Measurements from ENCODE around the gene CRTAC1. TPM values are rescaled to one million over a fixed set of nuclear protein-coding genes. Genes with fewer than 3 reads are reported as not detected.

Gene CRTAC1
- total and polyA plus RNA-seq, 10 of the 15 experiments (the other 5 are each of a cell fraction or from before 2014, with no cell fraction given) = 0.10 TPM; not detected in 9

- ChIA-PET POLR2A (no interaction called here), SMC1A (ENCODE audit: uncharacterized antibody, unreplicated experiment) (no interaction called here)
- FAIRE-seq = no peak
Observed at GRCh38 chr10:97960269-97961056, 70.0 kb downstream of the CRTAC1 start.

More at GRCh38 chr10:97960269-97961056, 70.0 kb downstream of the CRTAC1 start:
- H3K9me3 ChIP-seq (replicated peaks; ENCODE audit: control insufficient read depth, insufficient read depth, low read length) = no peaks in the 10 kb centered on the region
- no peak overlapping the region for H3K4me2 ChIP-seq (ENCODE audit: control insufficient read depth, insufficient read depth)
- no peak overlapping the region for H3K9ac ChIP-seq (ENCODE audit: control insufficient read depth, insufficient read depth, low read length)
- H3K4me1 ChIP-seq (ENCODE audit: control insufficient read depth, insufficient read depth, low read length) = no peaks in the 10 kb centered on the region
- no peak overlapping the region for H3K27ac ChIP-seq (ENCODE audit: control insufficient read depth, insufficient read depth)
- no peaks in the 10 kb centered on the region; a peak in 2 of 4 replicates for H3K27me3 ChIP-seq (replicated peaks in 1 of 2; ENCODE audit: control insufficient read depth in 2 of 2, insufficient read depth in 2 of 2, low read length in 1 of 2)
- H4K20me1 ChIP-seq (ENCODE audit: control insufficient read depth, insufficient read depth) = no peaks in the 10 kb centered on the region
- ATAC-seq (no peak), DNase-seq (ENCODE audit: low read depth, low spot score) (no peak)
- WGBS (ENCODE audit: insufficient coverage, insufficient replicate concordance, low lambda C conversion rate, missing lambda C conversion rate) = 2% methylated on average over 4 of the region's 4 CpGs
- CTCF ChIA-PET = no interaction called here
- TF ChIP-seq NKRF (conservative IDR thresholded peaks at IDR 0.05) = no peak
- no peak for TF ChIP-seq RAD51 (IDR thresholded peaks at IDR 0.05)
- no peak for TF ChIP-seq ATF2 (IDR thresholded peaks at IDR 0.05; ENCODE audit: low read length)
- TF ChIP-seq YBX1 (IDR thresholded peaks at IDR 0.05) = no peak
- TF ChIP-seq SMC3 (IDR thresholded peaks at IDR 0.05; ENCODE audit: borderline replicate concordance, low read length) = no peak
- no peak for TF ChIP-seq MTA3 (IDR thresholded peaks at IDR 0.05; ENCODE audit: borderline replicate concordance, low read length)
- TF ChIP-seq, protein P1, sequence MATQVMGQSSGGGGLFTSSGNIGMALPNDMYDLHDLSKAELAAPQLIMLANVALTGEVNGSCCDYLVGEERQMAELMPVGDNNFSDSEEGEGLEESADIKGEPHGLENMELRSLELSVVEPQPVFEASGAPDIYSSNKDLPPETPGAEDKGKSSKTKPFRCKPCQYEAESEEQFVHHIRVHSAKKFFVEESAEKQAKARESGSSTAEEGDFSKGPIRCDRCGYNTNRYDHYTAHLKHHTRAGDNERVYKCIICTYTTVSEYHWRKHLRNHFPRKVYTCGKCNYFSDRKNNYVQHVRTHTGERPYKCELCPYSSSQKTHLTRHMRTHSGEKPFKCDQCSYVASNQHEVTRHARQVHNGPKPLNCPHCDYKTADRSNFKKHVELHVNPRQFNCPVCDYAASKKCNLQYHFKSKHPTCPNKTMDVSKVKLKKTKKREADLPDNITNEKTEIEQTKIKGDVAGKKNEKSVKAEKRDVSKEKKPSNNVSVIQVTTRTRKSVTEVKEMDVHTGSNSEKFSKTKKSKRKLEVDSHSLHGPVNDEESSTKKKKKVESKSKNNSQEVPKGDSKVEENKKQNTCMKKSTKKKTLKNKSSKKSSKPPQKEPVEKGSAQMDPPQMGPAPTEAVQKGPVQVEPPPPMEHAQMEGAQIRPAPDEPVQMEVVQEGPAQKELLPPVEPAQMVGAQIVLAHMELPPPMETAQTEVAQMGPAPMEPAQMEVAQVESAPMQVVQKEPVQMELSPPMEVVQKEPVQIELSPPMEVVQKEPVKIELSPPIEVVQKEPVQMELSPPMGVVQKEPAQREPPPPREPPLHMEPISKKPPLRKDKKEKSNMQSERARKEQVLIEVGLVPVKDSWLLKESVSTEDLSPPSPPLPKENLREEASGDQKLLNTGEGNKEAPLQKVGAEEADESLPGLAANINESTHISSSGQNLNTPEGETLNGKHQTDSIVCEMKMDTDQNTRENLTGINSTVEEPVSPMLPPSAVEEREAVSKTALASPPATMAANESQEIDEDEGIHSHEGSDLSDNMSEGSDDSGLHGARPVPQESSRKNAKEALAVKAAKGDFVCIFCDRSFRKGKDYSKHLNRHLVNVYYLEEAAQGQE (IDR thresholded peaks at IDR 0.05; ENCODE audit: low read depth, low read length) = peak; percentile 63; the same call in 1 of the 2 replicates
- TF ChIP-seq POLR2AphosphoS2 (IDR thresholded peaks at IDR 0.05; ENCODE audit: low read depth, low read length) = no peak
- no peaks in the 10 kb centered on the region for H3K79me2 ChIP-seq (ENCODE audit: control insufficient read depth, insufficient read depth, low read length)
- no TSS peak for BruUV-seq (replicated peaks)
- RAD21 ChIA-PET (ENCODE audit: unreplicated experiment) = no interaction called here
- in situ Hi-C loops (cut with MboI) (no loop called here), intact Hi-C loops (cut with micrococcal nuclease; ENCODE audit: unreplicated experiment) (no loop called here)
- H3K36me3 ChIP-seq (ENCODE audit: control insufficient read depth in 2 of 2, insufficient read depth in 2 of 2, low read length in 1 of 2) = no peaks in the 10 kb centered on the region
- H2AFZ ChIP-seq (ENCODE audit: control insufficient read depth, low read depth, low read length) = no peak overlapping the region
- H3K4me3 ChIP-seq = no peak overlapping the region

Measured in GM12878 (cell line).